GM18858 (cell line): Measurements from ENCODE around the gene HOXC5.

ENCODE experiments used
- ATAC-seq: cut with Tn5 transposase; IDR thresholded peaks from one replicate; pipeline ENCODE4 v1.9.1; 2021; ENCODE audit not compliant: unreplicated experiment

Gene HOXC5

GRCh38 chr12:54032627-54033100, at the start of gene HOXC5:
TSS of gene HOXC5 (plus strand) at chr12:54033050. CDS start at chr12:54033123, 73 bp downstream.
- no peak for ATAC-seq

GRCh38 chr12:53983568-53983949, 49.3 kb upstream of the HOXC5 start:
- no peak for ATAC-seq

- ATAC-seq = no peak
These were observed 48.8 kb upstream of the HOXC5 start for GRCh38 chr12:53983950-53984572.

GRCh38 chr12:53984901-53985691, 47.8 kb upstream of the HOXC5 start, which contains the start of gene HOXC10:
TSS of gene HOXC10 (plus strand) at chr12:53985146. CDS start at chr12:53985260, 114 bp downstream.
- no peak for ATAC-seq

GRCh38 chr12:53985692-53985993, 47.2 kb upstream of the HOXC5 start:
- ATAC-seq = no peak

DNA sequence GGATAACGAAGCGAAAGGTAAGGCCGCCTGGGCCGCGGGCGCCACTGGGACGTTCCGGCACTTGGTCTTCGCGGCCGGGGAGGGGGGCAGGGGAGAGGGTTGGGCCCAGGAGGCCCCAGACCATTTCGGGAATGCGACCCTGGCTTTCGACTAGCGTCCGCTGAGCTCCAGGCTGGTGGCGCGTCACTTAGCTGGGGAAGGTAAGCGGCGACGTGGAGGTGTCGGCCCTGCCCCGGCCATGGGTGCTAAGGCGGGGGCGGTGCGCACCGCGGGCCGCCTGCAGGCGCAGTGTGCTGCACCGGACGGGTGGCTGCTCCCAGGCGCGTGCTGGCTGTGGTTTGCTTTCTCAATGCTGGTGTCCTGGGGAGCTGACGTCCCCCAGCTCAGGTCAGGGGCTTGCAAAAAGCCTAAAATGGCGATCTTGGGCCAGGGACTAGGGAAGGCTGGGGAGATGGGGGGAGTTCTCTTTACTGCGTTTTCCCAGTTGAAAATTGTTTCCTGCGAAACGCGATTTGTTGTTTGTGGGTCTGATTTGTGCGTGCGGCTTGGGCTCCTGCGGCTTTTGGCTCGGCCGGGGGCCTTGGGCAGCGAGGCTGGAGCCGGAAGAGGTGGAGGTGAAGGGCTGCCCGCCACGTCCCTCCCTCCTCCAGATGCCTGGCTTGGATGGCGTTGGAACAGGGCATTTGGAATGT, 46.7 kb upstream of the HOXC5 start:
- no peak for ATAC-seq

DNA sequence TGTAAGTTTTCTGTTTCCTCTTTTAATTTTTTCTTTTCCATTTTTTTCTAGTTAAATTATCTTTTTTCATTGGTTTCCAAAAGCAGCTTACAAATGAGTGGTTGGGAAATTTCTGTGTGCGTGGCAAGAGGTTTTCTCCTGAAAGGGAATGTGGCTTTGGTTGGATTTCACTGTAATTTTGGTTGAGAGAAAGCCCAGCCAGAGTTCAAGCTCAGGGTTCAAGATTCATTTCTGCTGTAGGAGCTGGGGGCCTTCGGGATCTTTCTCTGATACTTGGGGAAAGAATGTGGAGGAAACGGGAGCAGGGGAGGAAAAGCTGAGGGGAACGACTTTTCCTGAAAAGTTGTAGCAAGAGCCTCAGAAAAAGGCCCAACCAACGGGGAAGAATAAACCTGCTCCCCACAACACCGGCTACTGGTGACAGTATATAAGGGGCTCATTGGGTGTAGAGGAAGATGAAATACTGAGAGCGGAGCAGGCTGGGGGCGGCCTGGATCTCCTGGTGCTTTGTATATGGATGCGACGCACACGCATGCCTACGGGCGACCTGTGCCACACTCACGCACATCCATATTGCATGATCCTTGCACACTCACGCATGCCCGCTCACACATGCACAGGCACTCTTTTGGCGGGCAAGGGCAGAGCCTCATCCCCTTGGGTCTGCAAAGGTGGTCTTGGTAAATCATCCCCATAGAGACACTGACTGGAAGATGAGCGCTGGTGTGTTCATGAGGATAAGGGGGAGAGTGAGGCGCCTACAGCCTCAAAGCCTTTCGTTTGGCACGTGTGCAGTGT, 46.0 kb upstream of the HOXC5 start:
- ATAC-seq = no peak

- no peak for ATAC-seq
These were observed 45.0 kb upstream of the HOXC5 start for GRCh38 chr12:53987787-53988230.

DNA sequence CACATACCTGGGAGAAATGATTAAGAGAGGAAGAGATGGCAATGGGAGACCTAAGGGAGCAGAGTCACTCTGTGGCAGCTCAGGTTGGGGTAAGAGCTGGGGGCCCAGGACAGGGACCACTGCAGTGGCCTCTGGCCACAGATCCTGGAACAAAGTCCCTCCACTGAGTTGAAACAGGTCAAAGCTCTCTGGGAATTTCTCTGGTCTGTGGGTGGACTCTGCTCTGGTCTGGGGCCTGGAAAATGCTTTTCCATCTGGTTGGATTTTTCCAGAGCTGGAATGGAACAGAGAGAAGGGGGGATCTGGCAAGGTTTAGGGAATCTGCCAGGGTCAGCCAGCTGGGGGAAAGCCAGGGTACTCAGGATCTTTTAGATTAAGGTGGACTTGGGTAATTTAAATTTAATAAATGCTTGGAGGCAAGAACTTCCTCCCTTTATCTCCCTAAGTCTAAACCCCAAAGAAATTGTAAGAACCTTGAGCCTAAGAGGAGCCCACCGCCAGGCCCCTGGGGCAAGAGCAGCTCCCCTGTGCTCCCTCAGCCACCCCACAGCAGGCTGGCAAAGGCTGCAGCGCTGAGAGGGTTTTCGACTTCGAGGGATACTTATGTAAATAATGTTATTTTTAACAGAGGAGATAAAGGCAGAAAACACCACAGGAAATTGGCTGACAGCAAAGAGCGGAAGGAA, 44.2 kb upstream of the HOXC5 start:
- no peak for ATAC-seq

- ATAC-seq = no peak
These were observed 43.4 kb upstream of the HOXC5 start for GRCh38 chr12:53989227-53990113.

GRCh38 chr12:53990311-53991076, 42.4 kb upstream of the HOXC5 start:
- ATAC-seq = no peak

GRCh38 chr12:53991077-53991460, 41.8 kb upstream of the HOXC5 start:
- ATAC-seq = no peak

GRCh38 chr12:53992377-53992889, 40.4 kb upstream of the HOXC5 start:
- ATAC-seq = no peak

- ATAC-seq = no peak
These were observed 39.5 kb upstream of the HOXC5 start for GRCh38 chr12:53993162-53994008.

DNA sequence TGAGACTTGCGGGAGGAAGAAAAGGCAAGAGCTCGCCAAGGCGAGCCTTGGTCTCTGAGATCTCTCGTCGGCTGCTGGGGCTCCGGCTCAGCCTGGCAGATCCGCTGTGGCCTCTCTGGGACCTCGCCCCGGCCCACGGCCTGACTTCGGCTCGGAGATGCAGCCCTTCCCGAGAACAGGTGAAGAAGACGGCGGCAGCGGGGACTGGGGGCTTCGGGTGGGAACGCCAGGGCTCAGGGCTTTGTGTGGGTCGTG, 38.9 kb upstream of the HOXC5 start:
- no peak for ATAC-seq

- ATAC-seq = no peak
These were observed 38.4 kb upstream of the HOXC5 start for GRCh38 chr12:53994264-53995001.

GRCh38 chr12:53995002-53995377, 37.9 kb upstream of the HOXC5 start:
- no peak for ATAC-seq
